Left forelimb (tissue), 1 donor: ENCODE results near the gene PTPRD.
"Not testable (repeated sequence)": the region's sequence is repeated elsewhere in the genome, so short reads cannot be mapped to it uniquely, and the experiment has no call there.

Source experiments
- DNase-seq: peaks from one replicate; pipeline ENCODE4 v3.0.0-alpha.2; 2018; ENCODE audit warnings: low spot score

Gene PTPRD

GRCh38 chr9:8719833-8720486, 1892.8 kb downstream of the PTPRD start:
- no peak for DNase-seq

GRCh38 chr9:8718121-8718725, 1894.6 kb downstream of the PTPRD start:
- DNase-seq: no peak

GRCh38 chr9:8717146-8717545, 1895.7 kb downstream of the PTPRD start:
- no peak for DNase-seq

GRCh38 chr9:8715788-8716187, 1897.0 kb downstream of the PTPRD start:
- no peak for DNase-seq

- DNase-seq: no peak
Observed at GRCh38 chr9:8713811-8714165, 1899.0 kb downstream of the PTPRD start.

- DNase-seq: no peak
Observed at GRCh38 chr9:8713149-8713810, 1899.5 kb downstream of the PTPRD start.

- no peak for DNase-seq
Observed at GRCh38 chr9:8709731-8710130, 1903.1 kb downstream of the PTPRD start.

- no peak for DNase-seq
Observed at GRCh38 chr9:8708728-8709127, 1904.1 kb downstream of the PTPRD start.

GRCh38 chr9:8706998-8707397, 1905.8 kb downstream of the PTPRD start:
- no peak for DNase-seq

- no peak for DNase-seq
Observed at GRCh38 chr9:8706531-8706930, 1906.3 kb downstream of the PTPRD start.

GRCh38 chr9:8705861-8706260, 1906.9 kb downstream of the PTPRD start:
- no peak for DNase-seq

GRCh38 chr9:8703904-8704303, 1908.9 kb downstream of the PTPRD start:
- no peak for DNase-seq

- no peak for DNase-seq
Observed at GRCh38 chr9:8701904-8702303, 1910.9 kb downstream of the PTPRD start.

GRCh38 chr9:8697565-8697964, 1915.2 kb downstream of the PTPRD start:
- DNase-seq: not testable (repeated sequence)

- DNase-seq: no peak
Observed at GRCh38 chr9:8696516-8696915, 1916.3 kb downstream of the PTPRD start.

- DNase-seq: no peak
Observed at GRCh38 chr9:8694983-8695588, 1917.7 kb downstream of the PTPRD start.

GRCh38 chr9:8693464-8693863, 1919.3 kb downstream of the PTPRD start:
- no peak for DNase-seq

- no peak for DNase-seq
Observed at GRCh38 chr9:8686516-8686915, 1926.3 kb downstream of the PTPRD start.

- DNase-seq: no peak
Observed at GRCh38 chr9:8685825-8686224, 1927.0 kb downstream of the PTPRD start.

GRCh38 chr9:8684978-8685708, 1927.7 kb downstream of the PTPRD start:
- DNase-seq: no peak

- DNase-seq: no peak
Observed at GRCh38 chr9:8683496-8683895, 1929.3 kb downstream of the PTPRD start.

- no peak for DNase-seq
Observed at GRCh38 chr9:8680658-8681057, 1932.1 kb downstream of the PTPRD start.
